WERI-Rb-1 (cell line): ENCODE data around the gene RASL10B.
A peak's percentile ranks its signal among the peaks of the same experiment; 100 is the strongest.

Source experiments
- DNase-seq: peaks from one replicate; pipeline ENCODE4 v3.0.0-alpha.2; 2020
- H3K27ac ChIP-seq: fragments of 250-450 bp; sonication (Bioruptor Pico); 2 replicates; pipeline ENCODE4 v1.5.1; 2020; ENCODE audit warnings: mild to moderate bottlenecking, moderate library complexity
- H3K27me3 ChIP-seq: fragments of 250-450 bp; sonication (Bioruptor Pico); 2 replicates; pipeline ENCODE4 v1.5.1; 2021; ENCODE audit warnings: mild to moderate bottlenecking, low read depth, moderate library complexity; ENCODE audit not compliant: insufficient read depth, severe bottlenecking
- H3K36me3 ChIP-seq: fragments of 250-450 bp; sonication (Bioruptor Pico); 2 replicates; pipeline ENCODE4 v1.5.1; 2020; ENCODE audit warnings: mild to moderate bottlenecking, moderate library complexity
- H3K4me3 ChIP-seq: 2 replicates; pipeline ENCODE4 v1.5.1; 2011; ENCODE audit warnings: low read depth, mild to moderate bottlenecking, control low read depth, low read length
- H3K9me3 ChIP-seq: fragments of 250-450 bp; sonication (Bioruptor Pico); 2 replicates; pipeline ENCODE4 v1.5.1; 2021; ENCODE audit warnings: mild to moderate bottlenecking, moderate library complexity; ENCODE audit not compliant: severe bottlenecking
- TF ChIP-seq, protein P1 (sequence below): IDR thresholded peaks from 2 replicates; pipeline ENCODE4 v1.5.1; 2011; ENCODE audit warnings: low read depth, mild to moderate bottlenecking, control low read depth, inconsistent platforms, low read length

RASL10B gene

DNA sequence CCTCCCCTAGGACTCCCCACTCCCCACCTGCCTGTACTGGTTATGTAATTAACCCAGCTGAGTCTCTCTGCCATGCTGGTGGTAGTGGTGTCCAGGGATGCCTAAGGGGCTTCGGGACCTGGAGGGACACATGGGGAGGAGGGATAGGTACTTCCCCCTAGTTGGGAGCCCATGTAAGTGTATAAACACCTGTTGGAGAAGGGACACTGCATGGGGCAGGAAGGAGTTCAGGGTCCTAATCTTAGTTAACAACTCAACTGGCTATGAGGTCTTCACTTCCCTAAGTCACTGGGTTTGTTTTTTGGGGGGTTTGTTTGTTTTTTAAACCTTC lies 1.3 kb downstream of the RASL10B start:
- DNase-seq, result no peak
- Histone ChIP-seq H3K36me3 (no peaks in the 10 kb centered on the region), H3K27me3 (no peaks in the 10 kb centered on the region), H3K27ac (no peak overlapping the region), H3K9me3 (no peaks in the 10 kb centered on the region), H3K4me3 (peak overlapping the region; percentile 82)
- TF ChIP-seq, protein P1, sequence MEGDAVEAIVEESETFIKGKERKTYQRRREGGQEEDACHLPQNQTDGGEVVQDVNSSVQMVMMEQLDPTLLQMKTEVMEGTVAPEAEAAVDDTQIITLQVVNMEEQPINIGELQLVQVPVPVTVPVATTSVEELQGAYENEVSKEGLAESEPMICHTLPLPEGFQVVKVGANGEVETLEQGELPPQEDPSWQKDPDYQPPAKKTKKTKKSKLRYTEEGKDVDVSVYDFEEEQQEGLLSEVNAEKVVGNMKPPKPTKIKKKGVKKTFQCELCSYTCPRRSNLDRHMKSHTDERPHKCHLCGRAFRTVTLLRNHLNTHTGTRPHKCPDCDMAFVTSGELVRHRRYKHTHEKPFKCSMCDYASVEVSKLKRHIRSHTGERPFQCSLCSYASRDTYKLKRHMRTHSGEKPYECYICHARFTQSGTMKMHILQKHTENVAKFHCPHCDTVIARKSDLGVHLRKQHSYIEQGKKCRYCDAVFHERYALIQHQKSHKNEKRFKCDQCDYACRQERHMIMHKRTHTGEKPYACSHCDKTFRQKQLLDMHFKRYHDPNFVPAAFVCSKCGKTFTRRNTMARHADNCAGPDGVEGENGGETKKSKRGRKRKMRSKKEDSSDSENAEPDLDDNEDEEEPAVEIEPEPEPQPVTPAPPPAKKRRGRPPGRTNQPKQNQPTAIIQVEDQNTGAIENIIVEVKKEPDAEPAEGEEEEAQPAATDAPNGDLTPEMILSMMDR, result no peak

DNA sequence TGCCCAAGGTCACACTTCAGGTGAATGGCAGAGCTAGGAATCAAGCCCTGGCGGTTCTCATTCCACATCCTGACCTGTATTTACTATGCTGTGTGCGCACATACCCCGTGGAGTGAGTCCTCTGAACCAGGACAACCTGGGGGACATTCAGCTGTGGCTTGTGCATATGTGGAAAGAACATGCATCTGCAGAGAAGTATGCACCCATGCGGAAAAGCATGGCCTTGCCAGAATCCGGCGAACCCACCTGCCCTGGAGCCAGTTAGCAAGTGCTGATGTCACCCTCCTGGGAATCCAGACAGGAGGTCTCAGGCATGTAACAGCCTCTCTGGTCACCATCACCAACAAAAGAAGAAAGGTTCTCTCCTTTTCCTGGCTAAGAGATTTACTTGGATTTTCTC lies 1.9 kb downstream of the RASL10B start:
- TF ChIP-seq, protein P1, result no peak
- no peak for DNase-seq
- Histone ChIP-seq H3K27me3 (no peaks in the 10 kb centered on the region), H3K27ac (no peak overlapping the region), H3K36me3 (no peaks in the 10 kb centered on the region), H3K9me3 (no peaks in the 10 kb centered on the region), H3K4me3 (no peak overlapping the region)

DNA sequence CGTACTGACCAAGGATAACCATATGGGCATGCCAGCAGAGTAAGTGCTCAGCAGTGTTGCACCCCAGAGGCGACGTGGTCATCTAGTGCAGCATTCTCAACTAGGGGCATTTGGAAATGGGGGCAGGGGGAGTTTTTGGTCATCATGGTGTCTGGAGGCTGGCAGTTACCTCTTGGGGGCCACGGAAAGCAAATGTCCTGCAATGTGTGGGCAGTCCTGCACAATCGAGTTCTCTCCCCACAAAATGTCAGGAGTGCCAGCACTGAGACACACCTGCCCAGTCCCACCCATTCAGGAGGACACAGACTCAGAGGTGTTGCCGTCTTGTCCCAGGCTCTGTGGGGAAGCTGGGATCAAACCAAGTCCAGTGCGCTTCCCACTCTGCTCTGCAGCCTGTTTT lies 3.0 kb downstream of the RASL10B start:
- TF ChIP-seq, protein P1, result no peak
- H3K4me3 ChIP-seq, result no peak overlapping the region

DNA sequence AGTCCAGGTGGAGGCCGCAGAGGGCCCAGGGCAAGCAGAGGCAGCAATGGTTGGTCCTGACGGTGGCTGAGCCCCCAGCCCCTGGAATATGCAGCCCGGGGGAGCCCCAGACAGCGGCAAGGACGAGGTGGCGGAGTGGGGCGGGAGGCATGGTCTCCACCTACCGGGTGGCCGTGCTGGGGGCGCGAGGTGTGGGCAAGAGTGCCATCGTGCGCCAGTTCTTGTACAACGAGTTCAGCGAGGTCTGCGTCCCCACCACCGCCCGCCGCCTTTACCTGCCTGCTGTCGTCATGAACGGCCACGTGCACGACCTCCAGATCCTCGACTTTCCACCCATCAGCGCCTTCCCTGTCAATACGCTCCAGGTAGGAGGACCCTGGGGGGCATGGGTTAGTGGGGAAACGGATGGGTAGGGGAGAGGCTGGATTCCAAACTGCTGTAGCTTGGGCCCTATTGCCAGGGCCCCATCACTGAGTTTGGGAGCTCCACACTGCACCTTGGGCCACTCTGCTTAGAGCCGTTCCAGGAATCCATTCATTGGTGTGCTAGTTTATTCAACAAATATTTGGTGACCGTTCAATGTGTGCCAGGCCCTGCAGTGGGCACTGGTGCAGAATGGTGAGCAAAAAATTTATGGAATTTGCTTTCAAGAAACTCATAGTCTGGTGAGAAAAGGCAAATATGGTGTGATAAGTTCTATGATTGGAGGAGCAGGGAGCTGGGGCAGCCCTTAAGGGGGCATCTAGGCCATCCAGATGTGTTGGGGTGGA lies 3.8 kb downstream of the RASL10B start:
- TF ChIP-seq, protein P1, result no peak
- DNase-seq, result no peak
- H3K4me3 ChIP-seq, result no peak overlapping the region
- no peaks in the 10 kb centered on the region for H3K9me3 ChIP-seq
- no peak overlapping the region for H3K27ac ChIP-seq
- H3K36me3 ChIP-seq, result no peaks in the 10 kb centered on the region
- no peaks in the 10 kb centered on the region for H3K27me3 ChIP-seq

More for the DNA sequence above, 3.0 kb downstream of the RASL10B start:
- Histone ChIP-seq H3K27me3 (no peaks in the 10 kb centered on the region), H3K27ac (no peak overlapping the region), H3K36me3 (no peaks in the 10 kb centered on the region), H3K9me3 (no peaks in the 10 kb centered on the region)
- no peak for DNase-seq

DNA sequence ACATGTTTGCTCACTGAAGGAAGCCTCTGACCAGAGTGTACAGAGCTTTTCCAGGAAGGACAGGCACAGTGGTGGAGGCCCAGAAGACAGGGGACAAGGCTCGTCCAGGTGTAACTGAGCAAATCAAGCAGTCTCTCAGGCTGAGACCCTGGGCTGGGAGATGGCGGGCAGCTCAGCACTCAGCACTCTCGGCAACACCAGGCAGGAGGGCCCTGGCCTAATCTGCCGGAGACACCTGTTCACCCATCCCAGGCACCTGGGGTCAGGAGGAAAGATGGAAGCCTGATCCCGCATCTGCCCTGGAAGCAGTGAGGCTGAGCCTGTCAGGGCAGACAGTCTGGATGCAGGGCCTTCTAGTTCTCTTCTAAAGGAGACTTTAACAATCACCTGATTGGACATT lies 4.8 kb downstream of the RASL10B start:
- DNase-seq, result peak; percentile 65
- Histone ChIP-seq H3K27me3 (no peaks in the 10 kb centered on the region), H3K9me3 (no peaks in the 10 kb centered on the region), H3K36me3 (no peaks in the 10 kb centered on the region), H3K27ac (no peak overlapping the region), H3K4me3 (no peak overlapping the region)
- TF ChIP-seq, protein P1, result no peak
